Fibroblast of gingiva (primary cell): ENCODE results near the gene GPR146.
A peak's percentile ranks its signal among the peaks of the same experiment; 100 is the strongest.

Experiments
- DNase-seq: peaks from one replicate; pipeline ENCODE4 v3.0.0-alpha.2; 2011; ENCODE audit warnings: low read depth

GPR146 gene

DNA sequence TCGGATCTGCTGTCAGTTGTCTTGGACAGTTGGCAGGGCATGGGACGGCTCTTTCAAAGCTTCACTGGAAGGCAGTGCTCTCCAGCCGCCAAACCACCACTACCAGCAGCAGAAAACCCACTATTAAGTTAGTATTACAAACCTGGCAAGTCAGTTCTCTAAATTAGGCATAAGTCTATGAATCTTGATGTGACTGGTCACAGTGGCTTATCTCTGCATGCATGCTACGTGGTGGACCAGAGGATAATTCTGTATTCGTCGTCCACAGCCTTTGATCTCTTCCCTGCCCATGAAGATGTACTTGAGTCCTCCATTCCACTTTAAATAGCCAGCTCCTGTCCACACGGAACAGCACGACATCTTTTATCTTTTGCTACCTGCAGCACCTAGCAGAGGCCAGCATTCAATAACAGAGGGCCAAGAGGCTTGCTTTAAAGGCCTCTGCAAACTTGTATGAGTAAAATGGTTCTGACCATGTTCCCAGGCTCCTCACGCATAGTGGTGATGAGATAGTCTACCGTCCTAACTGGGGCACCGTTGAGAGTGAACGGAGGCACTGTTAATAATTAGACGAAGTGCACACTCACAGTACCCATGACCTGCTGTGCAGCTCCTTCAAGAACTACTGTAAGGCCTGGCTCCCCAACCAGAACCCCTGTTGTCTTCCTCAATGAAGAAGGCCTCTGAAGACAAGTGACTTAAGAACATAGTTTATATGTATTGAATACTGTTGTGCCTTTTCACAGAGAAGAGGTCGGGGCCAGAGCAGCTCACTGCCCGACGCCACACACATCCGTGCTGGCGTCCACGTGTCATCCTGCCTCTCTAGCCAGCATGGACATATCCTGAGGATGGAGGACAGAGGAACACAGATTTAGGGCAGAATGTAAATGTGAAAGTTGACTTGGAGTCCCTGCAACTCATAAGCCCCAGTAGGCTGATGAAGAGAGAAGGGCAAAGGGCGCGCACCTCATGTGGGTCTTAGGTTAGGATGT, 1.0 kb downstream of the GPR146 start:
- DNase-seq: no peak

DNA sequence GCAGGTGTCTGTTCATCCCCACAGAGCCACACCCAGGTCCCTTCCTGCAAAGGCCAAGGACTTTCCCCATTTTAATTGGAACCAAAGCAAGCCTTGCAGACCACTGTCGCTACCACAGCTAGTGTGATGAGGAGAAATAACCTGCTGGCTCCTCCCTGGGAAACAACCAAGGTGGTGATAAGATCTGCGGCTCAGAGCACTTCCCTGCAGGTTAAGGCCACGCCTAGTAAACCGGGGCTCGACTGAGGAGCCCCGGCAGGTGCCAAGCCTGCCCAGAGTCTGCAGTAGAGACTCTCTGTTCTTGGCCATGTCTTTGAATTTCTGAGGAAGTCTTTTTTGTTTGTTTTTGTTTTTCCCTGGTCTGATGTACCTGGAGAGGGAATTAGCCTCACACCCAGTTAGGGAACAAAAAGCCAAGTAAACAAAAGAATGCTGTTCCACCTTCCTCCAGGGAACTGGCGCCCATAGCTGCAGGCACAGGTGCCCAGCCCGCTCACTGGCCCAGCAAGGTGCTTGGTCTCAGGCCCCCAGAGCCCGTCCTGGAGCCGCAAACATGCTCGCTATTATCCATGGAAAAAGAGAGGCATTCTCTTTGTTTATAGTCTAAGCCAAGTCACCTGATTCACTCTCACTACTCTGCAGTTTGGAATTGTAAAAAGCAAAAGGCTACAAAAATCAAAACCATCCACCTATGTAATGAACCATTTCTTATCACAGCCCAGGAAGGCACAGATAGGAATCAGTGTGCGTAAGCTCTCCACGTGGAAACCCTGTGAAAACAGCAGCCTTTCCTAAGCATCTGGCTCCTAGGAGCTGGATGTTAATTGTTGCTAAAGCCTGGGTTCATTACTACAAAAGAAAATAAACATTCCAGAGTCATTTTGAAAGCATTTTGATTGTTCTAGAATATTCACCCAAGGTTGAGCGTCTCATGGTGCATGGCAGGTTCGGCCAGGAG, 2.7 kb downstream of the GPR146 start:
- no peak for DNase-seq

DNA sequence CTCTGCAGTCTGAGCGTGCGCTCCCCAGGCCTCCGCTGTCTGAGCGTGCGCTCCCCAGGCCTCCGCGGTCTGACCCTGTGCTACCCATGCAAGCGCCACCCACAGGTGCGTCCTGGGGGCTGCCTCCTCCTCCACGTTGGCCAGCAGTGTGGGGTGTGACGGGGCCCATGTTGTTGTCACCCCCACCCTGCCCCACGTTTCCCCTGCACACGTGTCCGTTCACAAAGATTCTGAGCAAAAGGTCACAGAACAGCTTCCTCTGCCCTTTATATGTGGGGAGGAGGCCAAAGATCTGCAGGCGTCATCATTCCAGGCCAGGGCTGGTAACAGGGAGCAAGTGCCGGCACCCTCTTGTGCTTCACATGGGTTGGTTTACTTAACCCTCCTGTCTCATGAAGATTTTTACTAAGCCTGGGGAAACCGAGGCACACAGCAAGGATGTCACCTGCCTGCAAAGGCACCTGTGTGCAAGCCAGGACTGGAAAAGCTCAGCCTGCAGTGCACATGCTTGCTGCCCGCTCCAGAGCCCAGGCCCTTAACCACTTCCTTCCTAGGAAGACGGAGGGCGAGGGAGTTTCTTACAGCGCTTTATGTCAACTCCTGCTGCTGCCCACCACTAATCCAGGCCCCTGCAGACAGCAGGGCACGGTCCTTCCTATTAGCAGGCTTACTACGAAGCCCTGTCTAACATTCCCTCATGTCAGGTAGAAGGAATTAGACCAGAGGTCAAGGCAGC, 4.8 kb downstream of the GPR146 start:
- no peak for DNase-seq

DNA sequence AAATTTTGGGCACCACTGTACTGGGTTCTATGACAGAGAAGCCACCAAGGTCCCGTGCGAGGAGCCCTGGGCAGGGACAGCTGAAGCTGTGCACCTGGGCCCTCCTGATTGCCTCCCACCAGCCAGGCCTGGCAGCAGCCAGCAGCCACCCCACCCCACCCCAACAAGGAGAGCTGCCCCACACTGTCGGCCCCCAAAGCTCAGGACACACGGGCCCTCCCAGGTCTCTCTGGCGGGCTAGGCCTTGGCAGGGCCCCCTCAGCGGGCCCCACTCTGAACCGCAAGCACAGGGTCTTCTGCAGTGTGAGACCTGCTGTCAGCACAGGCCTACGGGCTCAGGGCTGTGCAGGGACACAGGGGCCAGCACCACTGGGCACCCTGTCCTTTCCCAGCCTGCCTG, 5.5 kb downstream of the GPR146 start:
- DNase-seq: no peak

DNA sequence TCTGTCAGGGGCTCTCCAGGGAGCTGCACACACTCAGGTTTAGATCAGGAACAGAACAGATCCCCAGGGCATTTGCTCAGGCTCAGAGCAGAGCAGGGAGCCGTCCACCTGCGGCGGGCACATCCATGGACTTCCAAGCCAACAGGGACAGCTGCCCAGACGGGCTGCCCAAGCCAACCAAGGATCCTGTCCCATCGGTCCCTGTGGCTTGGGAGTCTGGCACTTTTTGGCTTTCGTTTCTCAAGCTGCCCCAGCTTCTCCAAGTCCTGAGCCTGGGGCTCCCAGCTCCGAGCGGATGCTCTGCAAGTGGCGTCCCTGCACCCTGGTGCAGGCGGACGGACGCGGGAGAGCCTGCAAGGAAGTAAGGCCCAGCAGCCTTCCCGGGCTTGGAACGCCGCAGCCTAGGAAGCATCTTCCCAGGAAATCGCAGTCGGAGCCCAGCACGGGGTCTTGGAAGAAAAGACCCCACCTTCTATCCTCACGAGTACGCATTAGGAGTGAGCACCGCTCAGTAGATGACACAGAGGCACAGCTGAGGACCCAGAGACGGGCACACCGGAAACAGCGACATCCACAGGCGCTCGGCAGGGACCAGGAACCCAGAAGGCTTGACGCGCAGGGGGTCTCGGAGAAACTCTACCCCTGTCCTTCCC, 6.0 kb downstream of the GPR146 start:
- DNase-seq: no peak

DNA sequence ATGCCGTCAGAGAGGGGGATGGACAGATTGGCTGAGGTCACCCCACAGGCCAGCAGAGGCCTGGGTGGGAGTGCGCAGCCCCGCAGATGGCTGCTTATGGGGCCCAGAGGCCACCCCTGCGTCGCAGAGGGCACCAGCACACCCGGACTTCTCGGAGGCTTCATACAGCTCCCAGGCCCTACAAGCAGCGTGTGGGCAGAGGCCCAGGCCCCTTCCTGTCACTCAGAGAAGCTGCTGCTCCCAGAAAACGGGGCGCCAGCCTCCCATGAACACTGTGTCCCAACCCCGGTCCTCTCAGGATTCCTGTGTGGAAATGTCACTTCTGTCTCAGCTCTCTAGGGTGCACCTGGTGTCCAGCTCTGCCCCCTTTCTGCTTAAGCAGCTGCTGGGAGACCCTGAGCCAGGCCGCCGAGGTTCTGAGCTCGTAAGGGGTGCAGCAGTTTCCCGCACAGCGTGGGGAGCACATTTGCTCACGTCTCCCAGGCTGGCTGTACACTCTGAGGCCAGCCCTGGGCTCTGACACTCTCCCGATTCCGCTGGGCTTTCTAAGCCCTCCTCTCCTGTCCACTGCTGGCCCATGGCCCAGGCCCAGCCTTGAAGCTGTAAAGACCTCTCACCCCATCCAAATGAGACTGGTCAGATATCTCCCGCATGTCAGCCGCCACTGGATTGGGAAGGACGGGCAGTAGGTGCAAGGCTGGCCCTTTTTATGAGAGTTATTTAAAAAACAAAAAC, 6.8 kb downstream of the GPR146 start:
- DNase-seq: no peak

DNA sequence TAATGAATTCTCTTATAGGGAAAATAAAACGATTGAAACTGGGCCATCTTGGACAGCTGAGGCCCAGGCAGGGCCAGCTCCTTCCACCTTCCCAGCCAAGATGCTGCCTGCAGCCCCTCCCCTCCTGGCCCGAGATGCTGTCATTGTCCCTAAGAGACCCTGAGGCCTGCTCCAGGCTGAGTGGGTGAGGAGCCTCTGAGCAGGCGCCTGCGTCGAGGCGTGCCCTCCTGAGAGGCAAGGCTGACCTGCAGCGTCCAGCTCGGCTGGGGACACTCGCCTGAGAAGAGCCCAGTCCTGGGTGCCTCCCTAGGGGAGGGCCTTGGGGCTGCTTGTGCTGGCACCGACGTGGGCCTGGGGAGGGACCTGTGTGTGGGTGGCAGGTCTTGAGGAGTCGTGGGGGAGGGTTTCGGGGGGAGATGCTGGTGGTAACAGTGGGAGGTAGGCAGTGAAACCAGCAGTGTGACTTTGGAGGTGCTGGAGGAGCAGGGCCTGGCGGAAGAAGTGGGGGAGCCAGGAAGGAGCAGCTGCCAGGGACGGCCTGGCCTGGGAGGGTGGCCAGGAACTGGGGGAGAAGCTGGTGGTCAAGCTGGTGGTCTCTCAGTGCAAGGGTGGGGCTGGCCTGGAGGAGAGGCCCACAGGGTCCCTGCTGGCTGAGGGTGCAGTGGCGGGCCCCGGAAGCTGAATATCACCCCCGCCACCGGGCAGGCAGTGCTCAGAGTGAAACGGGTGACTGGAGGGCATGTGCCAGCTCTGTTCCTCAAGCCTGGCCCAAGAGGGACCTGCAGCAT, 7.9 kb downstream of the GPR146 start:
- no peak for DNase-seq

DNA sequence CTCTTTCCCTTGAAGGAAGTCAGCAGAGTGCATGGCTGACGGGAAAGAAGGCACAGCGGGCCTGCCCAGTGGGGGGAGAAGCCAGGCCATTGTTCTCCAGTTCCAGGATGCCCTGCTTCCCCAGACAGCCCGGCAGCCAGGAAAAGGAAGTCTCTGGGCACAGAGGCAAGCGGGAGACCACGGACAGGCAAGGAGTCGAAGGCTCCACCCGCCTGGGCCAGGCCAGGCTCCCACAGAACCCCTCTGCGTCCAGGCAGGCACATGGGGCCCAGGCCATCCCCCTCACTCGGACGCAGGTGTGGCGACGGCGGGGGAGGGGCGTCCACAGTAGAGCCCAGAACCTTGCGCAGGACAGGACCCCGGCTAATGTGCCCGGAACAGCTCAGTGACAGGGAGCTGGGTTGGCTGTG, 8.7 kb downstream of the GPR146 start:
- no peak for DNase-seq

DNA sequence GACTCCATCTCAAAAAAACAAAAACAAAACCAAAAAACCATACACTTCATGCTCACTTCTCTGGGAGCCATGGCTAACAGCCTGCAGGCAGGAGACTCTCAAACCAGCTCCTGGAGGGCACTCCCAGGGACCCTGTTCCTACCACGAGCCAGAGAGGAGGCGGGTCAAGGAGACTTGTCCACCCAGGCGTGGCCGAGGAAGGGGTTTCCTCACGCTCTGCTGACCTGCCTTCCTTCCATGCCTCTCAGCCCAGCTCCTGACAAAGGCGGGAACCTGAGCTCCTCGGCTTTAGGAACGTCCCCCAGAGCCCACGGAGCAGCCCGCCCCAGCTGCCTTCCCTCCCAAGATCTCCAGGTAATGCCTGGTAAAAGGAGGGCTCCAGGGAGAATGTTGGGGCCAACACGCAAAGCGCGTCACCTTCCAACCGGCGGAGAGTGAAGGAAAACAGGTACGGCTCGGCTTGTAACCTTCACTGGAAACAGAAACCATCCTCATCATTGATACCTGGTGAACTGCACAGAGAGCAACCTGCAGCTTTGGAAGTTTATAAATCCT, 9.5 kb downstream of the GPR146 start:
- no peak for DNase-seq

DNA sequence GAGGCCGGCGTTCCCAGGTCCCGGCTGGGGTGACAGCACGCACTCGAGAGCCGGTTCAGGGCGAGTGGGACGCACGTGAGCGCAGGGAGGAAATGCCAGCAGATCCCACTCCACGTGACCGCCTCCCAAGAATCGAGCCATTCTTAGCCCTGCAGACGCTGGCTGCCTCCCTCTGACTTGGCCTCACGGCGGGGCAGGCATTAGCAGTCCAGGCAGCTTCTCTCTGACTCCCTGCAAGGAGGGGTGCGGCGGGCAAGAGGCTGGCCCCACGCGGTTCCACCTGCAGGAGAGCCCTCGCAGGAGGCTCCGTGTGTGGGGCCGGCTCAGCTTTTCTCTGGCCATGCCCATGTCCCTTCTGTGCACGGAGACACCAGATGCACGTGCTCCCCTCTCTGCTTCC, 10.1 kb downstream of the GPR146 start:
- DNase-seq: no peak

DNA sequence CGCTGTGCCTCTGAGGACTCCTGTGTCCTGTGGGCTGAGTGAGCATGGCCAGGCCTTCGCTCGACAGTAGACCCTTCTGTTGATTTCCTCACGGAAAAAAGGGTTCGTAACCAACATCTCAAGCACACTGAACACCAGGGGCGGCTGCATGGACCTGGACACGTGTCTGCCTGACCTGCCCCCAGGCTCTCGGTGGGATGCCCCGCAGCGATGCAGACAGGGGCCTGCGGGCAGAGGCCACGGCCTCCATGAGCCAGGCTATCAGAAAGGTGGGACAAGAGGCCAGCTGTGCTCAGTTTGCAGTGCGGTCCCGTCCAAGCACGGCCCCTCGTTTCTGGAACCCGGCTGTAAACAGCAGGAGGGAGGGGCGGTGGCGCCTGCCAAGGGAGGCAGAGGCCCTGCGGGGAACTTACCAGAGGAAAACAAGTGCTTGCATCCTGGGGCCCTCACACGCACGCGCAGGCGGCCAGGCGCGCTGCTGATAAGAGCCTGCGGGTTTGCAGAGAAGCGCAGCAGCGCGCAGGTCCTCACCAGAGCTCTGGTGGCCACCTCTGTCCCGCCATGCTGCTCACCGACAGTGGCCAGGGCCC, 10.6 kb downstream of the GPR146 start:
- DNase-seq: no peak

DNA sequence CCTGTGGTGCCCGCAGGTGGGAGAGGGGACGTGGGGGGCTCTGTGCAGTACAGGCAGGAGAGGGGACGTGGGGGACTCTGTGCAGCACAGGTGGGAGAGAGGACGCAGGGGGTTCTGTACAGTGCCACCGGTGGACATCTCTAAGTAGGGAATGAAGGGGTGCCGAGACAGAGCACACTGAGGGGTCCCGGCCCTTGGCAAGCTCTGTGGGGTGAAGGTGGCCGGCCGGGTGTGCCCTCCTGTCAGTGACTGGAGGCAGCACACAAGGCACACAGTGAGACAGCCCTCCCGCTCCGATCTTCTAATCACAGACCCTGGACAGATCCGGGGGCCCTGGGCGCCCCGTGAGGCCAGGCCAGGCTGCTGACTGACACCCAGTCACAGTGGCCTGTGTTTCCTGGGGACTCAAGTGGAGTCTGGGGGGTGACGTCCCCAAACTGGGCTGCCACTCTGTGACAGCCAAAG, 11.2 kb downstream of the GPR146 start:
- DNase-seq: no peak

DNA sequence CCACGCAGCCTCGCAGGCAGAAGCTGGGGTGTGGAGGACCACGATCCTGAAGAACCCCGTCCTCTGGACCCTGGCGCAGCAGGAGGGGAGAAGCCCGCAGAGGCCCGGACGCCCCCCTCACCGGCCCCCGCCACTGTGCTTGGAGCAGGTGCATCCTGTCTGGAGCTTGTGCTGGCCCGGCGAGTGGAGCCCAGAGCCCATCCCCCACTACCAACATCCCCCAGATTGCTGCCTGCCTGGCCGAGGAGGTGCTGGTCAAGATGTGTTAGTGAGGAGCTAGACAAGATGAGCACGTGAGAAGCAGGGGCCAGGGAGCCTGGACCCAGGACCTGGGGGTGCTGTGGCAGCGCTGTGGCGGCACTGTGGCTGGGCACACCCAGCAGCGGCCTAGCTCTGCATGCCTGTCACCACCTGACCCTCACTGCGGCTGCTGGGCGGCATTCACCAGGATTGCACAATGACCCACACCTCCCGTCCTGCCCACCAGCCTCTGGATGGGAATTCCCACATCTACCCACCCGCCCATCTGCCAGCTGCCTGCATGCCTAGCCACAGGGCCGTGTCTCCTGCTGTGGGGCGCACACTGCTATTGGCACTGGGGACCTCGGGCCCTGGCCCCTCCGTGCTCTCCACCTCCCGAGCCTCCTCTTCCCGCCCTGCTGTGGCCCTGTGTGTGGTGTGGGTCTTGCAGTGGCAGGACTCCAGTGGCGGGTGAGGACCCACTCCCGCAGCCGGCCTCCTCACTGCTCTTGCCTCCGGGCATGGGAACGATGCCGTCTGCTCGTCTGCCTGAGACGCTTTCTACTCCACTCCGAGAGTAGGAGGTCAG, 11.8 kb downstream of the GPR146 start:
- DNase-seq: no peak

DNA sequence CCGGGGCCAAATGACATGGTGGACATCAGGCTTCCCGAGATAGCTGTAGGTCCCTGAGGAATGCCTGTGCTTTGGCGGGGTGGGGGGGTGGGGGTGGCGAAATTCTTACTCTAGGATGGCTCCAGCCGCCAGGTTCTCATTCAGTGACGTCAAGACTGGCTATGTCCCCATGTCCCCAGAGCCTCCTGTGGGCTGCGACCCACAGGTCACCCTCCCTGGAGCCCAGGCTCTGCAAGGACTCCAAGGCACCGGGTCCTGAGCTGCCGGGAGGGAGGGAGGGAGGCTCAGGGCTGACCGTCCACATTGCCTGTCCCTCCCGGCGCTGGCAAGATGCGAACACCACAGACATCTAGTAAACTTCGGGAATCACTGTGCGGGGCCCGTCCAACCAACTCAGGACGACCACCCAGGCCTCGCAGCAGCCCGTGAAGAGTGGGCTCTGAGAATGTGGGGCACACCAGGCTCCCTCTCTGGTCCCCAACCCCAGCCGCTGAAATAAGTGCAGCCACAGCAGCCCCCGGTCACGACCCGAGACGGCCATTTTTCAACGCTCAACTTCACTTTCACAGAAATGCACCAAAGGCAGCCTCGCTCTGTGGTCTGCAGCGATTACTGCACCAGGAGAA, 12.6 kb downstream of the GPR146 start:
- DNase-seq: no peak

DNA sequence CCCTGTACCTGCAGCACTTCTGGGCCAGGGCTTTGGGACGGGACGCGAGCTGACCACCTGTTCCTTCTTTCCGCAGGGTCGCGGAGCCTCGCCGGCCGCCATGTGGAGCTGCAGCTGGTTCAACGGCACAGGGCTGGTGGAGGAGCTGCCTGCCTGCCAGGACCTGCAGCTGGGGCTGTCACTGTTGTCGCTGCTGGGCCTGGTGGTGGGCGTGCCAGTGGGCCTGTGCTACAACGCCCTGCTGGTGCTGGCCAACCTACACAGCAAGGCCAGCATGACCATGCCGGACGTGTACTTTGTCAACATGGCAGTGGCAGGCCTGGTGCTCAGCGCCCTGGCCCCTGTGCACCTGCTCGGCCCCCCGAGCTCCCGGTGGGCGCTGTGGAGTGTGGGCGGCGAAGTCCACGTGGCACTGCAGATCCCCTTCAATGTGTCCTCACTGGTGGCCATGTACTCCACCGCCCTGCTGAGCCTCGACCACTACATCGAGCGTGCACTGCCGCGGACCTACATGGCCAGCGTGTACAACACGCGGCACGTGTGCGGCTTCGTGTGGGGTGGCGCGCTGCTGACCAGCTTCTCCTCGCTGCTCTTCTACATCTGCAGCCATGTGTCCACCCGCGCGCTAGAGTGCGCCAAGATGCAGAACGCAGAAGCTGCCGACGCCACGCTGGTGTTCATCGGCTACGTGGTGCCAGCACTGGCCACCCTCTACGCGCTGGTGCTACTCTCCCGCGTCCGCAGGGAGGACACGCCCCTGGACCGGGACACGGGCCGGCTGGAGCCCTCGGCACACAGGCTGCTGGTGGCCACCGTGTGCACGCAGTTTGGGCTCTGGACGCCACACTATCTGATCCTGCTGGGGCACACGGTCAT, 13.3 kb downstream of the GPR146 start:
- DNase-seq: no peak

DNA sequence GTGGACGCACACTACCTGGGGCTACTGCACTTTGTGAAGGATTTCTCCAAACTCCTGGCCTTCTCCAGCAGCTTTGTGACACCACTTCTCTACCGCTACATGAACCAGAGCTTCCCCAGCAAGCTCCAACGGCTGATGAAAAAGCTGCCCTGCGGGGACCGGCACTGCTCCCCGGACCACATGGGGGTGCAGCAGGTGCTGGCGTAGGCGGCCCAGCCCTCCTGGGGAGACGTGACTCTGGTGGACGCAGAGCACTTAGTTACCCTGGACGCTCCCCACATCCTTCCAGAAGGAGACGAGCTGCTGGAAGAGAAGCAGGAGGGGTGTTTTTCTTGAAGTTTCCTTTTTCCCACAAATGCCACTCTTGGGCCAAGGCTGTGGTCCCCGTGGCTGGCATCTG, 14.0 kb downstream of the GPR146 start:
- DNase-seq: no peak

DNA sequence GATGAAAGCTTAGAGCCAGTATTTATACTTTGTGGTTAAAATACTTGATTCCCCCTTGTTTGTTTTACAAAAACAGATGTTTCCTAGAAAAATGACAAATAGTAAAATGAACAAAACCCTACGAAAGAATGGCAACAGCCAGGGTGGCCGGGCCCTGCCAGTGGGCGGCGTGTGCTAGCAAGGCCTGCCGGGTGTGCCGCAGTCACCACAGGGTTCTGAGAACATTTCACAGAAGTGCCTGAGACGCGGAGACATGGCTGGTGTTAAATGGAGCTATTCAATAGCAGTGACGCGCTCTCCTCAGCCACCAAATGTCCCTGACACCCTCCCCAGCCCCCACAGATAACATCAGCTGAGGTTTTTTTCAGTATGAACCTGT, 14.5 kb downstream of the GPR146 start:
- peak; percentile 71 for DNase-seq
